GM12801 (cell line): ENCODE results near the gene FLRT2.

ENCODE experiments used
- CTCF ChIP-seq: IDR thresholded peaks from one replicate; pipeline ENCODE4 v1.5.1; 2011; ENCODE audit warnings: control low read depth; ENCODE audit not compliant: insufficient read length; ENCODE audit errors: extremely low read depth

FLRT2 gene

DNA sequence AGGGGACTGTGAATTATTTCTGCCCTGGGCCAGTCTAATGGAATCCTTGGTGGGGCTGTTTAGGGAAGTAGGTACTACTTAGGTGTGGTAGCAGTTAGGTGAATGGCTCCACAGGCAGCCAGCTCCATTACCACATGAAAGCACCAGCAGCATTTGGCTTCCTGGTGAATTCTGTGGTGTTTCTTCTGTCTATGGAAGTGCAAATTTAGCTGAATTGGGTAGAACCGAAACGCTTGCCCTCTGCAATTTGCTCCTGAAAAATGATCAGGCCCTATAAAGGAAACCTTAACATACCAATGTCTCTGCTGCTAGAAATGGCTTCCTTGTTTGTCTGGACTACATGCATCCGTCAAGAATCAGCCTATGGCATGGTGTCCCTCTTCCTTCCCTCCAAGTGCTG lies 16.4 kb downstream of the FLRT2 start:
- no peak for TF ChIP-seq CTCF

- no peak for TF ChIP-seq CTCF
Measured at GRCh38 chr14:85549697-85550096, 19.8 kb downstream of the FLRT2 start.

GRCh38 chr14:85554106-85554505 lies 24.2 kb downstream of the FLRT2 start:
- TF ChIP-seq CTCF = no peak

DNA sequence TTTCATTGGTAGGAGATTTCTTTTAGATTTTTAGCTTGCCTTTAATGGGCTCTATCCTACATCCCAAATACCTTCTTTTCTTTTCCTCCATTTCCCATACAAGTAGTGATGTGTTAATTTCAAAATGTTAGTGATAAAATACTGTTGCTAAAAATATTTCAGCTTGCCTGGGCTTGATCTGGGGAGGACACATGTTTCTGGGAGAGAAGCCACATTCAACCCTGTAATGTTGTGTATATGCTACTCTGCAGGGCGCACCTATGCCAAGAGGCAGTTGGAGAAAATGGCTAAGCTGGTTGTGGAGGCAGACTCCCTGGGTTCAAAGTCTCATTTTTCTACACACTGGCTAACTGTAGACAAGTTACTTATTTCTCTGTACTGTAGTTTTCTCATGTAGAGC lies 26.3 kb downstream of the FLRT2 start:
- no peak for TF ChIP-seq CTCF

- no peak for TF ChIP-seq CTCF
Measured at GRCh38 chr14:85558505-85558904, 28.6 kb downstream of the FLRT2 start.

DNA sequence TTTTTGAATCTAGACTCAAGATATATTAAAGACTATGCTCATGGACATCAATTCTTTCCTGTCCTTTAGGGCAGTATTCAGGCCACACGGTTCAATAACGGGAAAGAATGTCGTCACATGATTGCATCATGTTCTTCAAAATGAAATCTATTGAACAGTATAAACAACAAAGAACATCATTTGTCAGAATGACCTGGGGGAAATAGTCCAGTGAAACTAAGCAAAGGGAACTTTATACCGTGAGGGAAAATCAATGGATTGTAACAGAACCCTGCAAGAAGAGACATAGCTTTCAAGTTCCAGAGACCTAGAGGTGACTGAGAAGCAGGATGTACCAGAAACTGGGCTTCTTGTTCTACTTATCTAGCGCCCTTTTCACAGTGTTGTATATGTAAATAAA lies 32.7 kb downstream of the FLRT2 start:
- TF ChIP-seq CTCF = no peak

- TF ChIP-seq CTCF = no peak
Measured at GRCh38 chr14:85564841-85565527, 35.0 kb downstream of the FLRT2 start.
